Omental fat pad (tissue), 4 donors: ENCODE measurements around the gene RNF17. TPM values are rescaled to one million over a fixed set of nuclear protein-coding genes. Genes with fewer than 3 reads are reported as not detected.
"Not testable (repeated sequence)": the region's sequence is repeated elsewhere in the genome, so short reads cannot be mapped to it uniquely, and the experiment has no call there.

Source experiments
- ATAC-seq: fragments of 150-250 bp; one replicate; pipeline ENCODE4 v1.9.1; 2016; ENCODE audit warnings: mild to moderate bottlenecking, moderate library complexity; ENCODE audit not compliant: low FRiP score
- DNase-seq: peaks from one replicate; pipeline ENCODE4 v3.0.0-alpha.2; 2019; ENCODE audit warnings: low spot score
- total RNA-seq, 4 donors: library from RNA; depleted of rRNA; stranded (reverse); fragments of >200 nt; gene quantifications; one replicate each; pipeline ENCODE4 v1.1.0, GENCODE V29; 2016
- TF ChIP-seq, protein P1 (sequence below), 3 donors: fragments of 450-650 bp; IDR thresholded peaks; one replicate each; pipeline ENCODE4 v1.5.1; 2016 to 2017; ENCODE audit warnings: antibody characterized with exemption in 3 of 3, mild to moderate bottlenecking in 3 of 3, moderate library complexity in 2 of 3

RNF17 gene
- total RNA-seq, 4 donors from 2014 or later = 0.28 to 0.32 TPM; not detected in 2

DNA sequence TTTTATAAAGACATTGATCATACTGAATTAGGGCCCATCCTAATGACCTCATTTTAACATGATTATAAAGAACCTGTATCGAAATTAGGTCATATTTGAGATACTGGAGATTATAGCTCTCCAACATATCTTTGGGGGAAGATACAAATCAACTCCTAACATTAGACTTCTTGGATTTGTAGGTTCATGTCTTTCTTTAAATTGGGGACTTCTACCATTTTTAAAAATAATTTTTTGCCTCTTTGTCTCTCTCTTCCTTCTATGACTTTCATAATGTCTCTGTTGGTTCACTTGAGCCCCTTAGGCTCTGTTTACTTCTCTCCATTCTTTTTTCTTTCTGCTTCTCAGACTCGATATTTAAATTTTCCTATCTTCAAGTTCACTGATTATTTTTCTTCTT, 57.2 kb downstream of the RNF17 start:
- TF ChIP-seq, protein P1, sequence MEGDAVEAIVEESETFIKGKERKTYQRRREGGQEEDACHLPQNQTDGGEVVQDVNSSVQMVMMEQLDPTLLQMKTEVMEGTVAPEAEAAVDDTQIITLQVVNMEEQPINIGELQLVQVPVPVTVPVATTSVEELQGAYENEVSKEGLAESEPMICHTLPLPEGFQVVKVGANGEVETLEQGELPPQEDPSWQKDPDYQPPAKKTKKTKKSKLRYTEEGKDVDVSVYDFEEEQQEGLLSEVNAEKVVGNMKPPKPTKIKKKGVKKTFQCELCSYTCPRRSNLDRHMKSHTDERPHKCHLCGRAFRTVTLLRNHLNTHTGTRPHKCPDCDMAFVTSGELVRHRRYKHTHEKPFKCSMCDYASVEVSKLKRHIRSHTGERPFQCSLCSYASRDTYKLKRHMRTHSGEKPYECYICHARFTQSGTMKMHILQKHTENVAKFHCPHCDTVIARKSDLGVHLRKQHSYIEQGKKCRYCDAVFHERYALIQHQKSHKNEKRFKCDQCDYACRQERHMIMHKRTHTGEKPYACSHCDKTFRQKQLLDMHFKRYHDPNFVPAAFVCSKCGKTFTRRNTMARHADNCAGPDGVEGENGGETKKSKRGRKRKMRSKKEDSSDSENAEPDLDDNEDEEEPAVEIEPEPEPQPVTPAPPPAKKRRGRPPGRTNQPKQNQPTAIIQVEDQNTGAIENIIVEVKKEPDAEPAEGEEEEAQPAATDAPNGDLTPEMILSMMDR (IDR thresholded peaks at IDR 0.05) = no peak
- ATAC-seq = no peak
- no peak for DNase-seq

GRCh38 chr13:24822640-24823039, 58.7 kb downstream of the RNF17 start:
- DNase-seq (no peak), ATAC-seq (no peak)

DNA sequence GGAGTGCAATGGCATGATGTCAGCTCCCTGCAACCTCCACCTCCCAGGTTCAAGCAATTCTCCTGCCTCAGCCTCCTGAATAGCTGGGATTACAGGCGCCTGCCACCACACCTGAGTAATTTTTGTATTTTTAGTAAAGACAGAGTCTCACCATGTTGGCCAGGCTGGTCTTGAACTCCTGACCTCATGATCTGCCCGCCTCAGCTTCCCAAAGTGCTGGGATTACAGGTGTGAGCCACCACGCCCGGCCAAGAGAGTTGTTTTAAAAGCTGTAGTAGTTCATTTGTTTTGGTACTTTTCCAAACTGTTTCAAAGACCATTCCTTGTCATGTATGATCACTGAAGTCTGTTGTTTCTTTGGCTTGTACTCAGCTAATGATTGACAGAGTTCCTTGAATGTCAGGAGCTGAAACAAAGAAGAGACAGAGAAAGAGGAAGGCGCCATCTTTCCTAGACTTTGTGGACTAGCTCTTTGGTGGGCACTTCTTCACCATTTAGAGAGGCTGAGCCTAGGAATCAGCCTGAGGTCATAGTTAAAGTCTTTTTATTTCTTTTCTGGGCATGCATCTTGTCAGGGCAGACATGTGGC, 59.2 kb downstream of the RNF17 start:
- DNase-seq, ATAC-seq: not testable (repeated sequence)

More at GRCh38 chr13:24822640-24823039, 58.7 kb downstream of the RNF17 start:
- TF ChIP-seq, protein P1 (IDR thresholded peaks at IDR 0.05) = no peak

GRCh38 chr13:24827799-24828198, 63.8 kb downstream of the RNF17 start:
- ATAC-seq = no peak
- TF ChIP-seq, protein P1 (IDR thresholded peaks at IDR 0.05) = no peak
- no peak for DNase-seq

- ATAC-seq = no peak
- TF ChIP-seq, protein P1 (IDR thresholded peaks at IDR 0.05) = no peak
- no peak for DNase-seq
Observed at GRCh38 chr13:24834902-24835510, 71.0 kb downstream of the RNF17 start.

DNA sequence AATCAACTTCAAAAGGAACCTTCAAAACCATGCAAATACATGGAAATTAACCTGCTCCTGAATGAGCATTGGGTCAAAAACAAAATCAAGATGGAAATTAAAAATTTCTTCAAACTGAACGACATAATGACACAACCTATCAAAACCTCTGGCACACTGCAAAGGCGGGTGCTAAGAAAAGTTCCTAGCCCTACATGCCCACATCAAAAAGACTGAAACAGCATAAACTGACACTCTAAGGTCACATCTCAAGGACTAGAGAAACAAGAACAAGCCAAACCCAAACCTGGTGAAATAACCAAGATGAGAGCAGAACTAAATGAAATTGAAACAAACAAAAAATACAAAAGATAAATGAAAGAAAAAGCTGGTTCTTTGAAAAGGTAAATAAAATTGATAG, 73.6 kb downstream of the RNF17 start:
- ATAC-seq, DNase-seq: not testable (repeated sequence)

- ATAC-seq (no peak), DNase-seq (no peak)
- TF ChIP-seq, protein P1 (IDR thresholded peaks at IDR 0.05) = no peak
Observed at GRCh38 chr13:24842549-24843274, 78.7 kb downstream of the RNF17 start.

DNA sequence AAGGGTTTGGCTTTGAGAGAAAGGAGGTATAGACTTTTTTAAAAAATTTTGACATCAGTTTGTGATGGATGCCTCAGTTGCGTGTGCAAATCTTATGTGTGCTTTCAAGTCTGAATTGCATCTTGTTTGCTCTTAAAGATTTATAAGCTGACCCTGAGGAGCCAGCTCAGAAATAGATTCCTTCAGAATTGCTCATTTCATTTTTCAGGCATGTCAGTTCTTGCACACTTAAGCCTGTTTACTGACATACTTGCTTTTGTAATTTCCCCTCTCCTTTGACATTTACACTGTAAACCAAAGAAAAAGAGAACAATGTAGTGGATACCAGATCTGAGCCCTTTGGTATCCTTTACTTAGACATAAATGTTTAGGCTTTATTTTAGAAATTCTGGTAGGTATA, 87.6 kb downstream of the RNF17 start:
- TF ChIP-seq, protein P1 (IDR thresholded peaks at IDR 0.05) = no peak
- no peak for DNase-seq
- ATAC-seq = peak; percentile 78
